ENCODE measurements around the gene GTF3C1.

Gene GTF3C1

GRCh38 chr16:27526180-27526579, 23.5 kb downstream of the GTF3C1 start:
- H3K27ac ChIP-seq (ENCODE audit: low read depth, low read length) = no peak overlapping the region
- H3K9ac ChIP-seq (ENCODE audit: low read length in 5 of 5) = no peak overlapping the region
- no peaks in the 10 kb centered on the region for H3K27me3 ChIP-seq (ENCODE audit: control insufficient read depth in 5 of 5, insufficient read depth in 4 of 5, low read length in 5 of 5)
- H3K9me3 ChIP-seq (ENCODE audit: control insufficient read depth in 5 of 5, low read length in 5 of 5) = peaks cover 0 to 7% (median 3%) of the 10 kb centered on the region in 5 donors
- no peak overlapping the region for H3K4me3 ChIP-seq (ENCODE audit: low read depth in 1 of 5, low read length in 5 of 5)
- peaks cover 22 to 85% (median 72%) of the 10 kb centered on the region in 5 donors for H3K36me3 ChIP-seq (ENCODE audit: control insufficient read depth in 5 of 5, insufficient read depth in 5 of 5, low read length in 5 of 5)
- peaks cover 0 to 3% (median 2%) of the 10 kb centered on the region in 5 donors for H3K4me1 ChIP-seq (ENCODE audit: control insufficient read depth in 5 of 5, insufficient read depth in 5 of 5, low read length in 5 of 5)

- H3K27ac ChIP-seq (ENCODE audit: low read depth, low read length) = no peak overlapping the region
- peaks cover 17 to 73% (median 59%) of the 10 kb centered on the region in 5 donors for H3K36me3 ChIP-seq (ENCODE audit: control insufficient read depth in 5 of 5, insufficient read depth in 5 of 5, low read length in 5 of 5)
- H3K27me3 ChIP-seq (ENCODE audit: control insufficient read depth in 5 of 5, insufficient read depth in 4 of 5, low read length in 5 of 5) = no peaks in the 10 kb centered on the region
- H3K9ac ChIP-seq (ENCODE audit: low read length in 5 of 5) = no peak overlapping the region
- peaks cover 0 to 12% (median 7%) of the 10 kb centered on the region in 5 donors for H3K4me1 ChIP-seq (ENCODE audit: control insufficient read depth in 5 of 5, insufficient read depth in 5 of 5, low read length in 5 of 5)
- H3K4me3 ChIP-seq (ENCODE audit: low read depth in 1 of 5, low read length in 5 of 5) = no peak overlapping the region
- peaks cover 0 to 7% (median 3%) of the 10 kb centered on the region in 5 donors for H3K9me3 ChIP-seq (ENCODE audit: control insufficient read depth in 5 of 5, low read length in 5 of 5)
Measured at GRCh38 chr16:27522173-27522707, 27.5 kb downstream of the GTF3C1 start.

GRCh38 chr16:27520982-27521673, 28.6 kb downstream of the GTF3C1 start:
- peak overlapping the region in 1 of 5 donors; percentile 51 for H3K9ac ChIP-seq (ENCODE audit: low read length in 5 of 5)
- no peak overlapping the region for H3K4me3 ChIP-seq (ENCODE audit: low read depth in 1 of 5, low read length in 5 of 5)
- H3K9me3 ChIP-seq (ENCODE audit: control insufficient read depth in 5 of 5, low read length in 5 of 5) = peaks cover 0 to 7% (median 3%) of the 10 kb centered on the region in 5 donors
- H3K36me3 ChIP-seq (ENCODE audit: control insufficient read depth in 5 of 5, insufficient read depth in 5 of 5, low read length in 5 of 5) = peaks cover 12 to 72% (median 54%) of the 10 kb centered on the region in 5 donors
- peak overlapping the region; percentile 3 for H3K27ac ChIP-seq (ENCODE audit: low read depth, low read length)
- peaks cover 0 to 12% (median 7%) of the 10 kb centered on the region in 5 donors for H3K4me1 ChIP-seq (ENCODE audit: control insufficient read depth in 5 of 5, insufficient read depth in 5 of 5, low read length in 5 of 5)
- no peaks in the 10 kb centered on the region for H3K27me3 ChIP-seq (ENCODE audit: control insufficient read depth in 5 of 5, insufficient read depth in 4 of 5, low read length in 5 of 5)

GRCh38 chr16:27518226-27518625, 31.5 kb downstream of the GTF3C1 start:
- Histone ChIP-seq H3K36me3 (ENCODE audit: control insufficient read depth in 5 of 5, insufficient read depth in 5 of 5, low read length in 5 of 5) (peaks cover 3 to 68% (median 42%) of the 10 kb centered on the region in 5 donors), H3K27me3 (ENCODE audit: control insufficient read depth in 5 of 5, insufficient read depth in 4 of 5, low read length in 5 of 5) (no peaks in the 10 kb centered on the region), H3K9ac (ENCODE audit: low read length in 5 of 5) (no peak overlapping the region), H3K9me3 (ENCODE audit: control insufficient read depth in 5 of 5, low read length in 5 of 5) (no peaks in the 10 kb centered on the region), H3K4me3 (ENCODE audit: low read depth in 1 of 5, low read length in 5 of 5) (no peak overlapping the region), H3K27ac (ENCODE audit: low read depth, low read length) (no peak overlapping the region), H3K4me1 (ENCODE audit: control insufficient read depth in 5 of 5, insufficient read depth in 5 of 5, low read length in 5 of 5) (peaks cover 0 to 12% (median 7%) of the 10 kb centered on the region in 5 donors)

- H3K27ac ChIP-seq (ENCODE audit: low read depth, low read length) = no peak overlapping the region
- no peak overlapping the region for H3K4me3 ChIP-seq (ENCODE audit: low read depth in 1 of 5, low read length in 5 of 5)
- H3K36me3 ChIP-seq (ENCODE audit: control insufficient read depth in 5 of 5, insufficient read depth in 5 of 5, low read length in 5 of 5) = peaks cover 3 to 71% (median 42%) of the 10 kb centered on the region in 5 donors
Measured at GRCh38 chr16:27517664-27518063, 32.0 kb downstream of the GTF3C1 start.

GRCh38 chr16:27516365-27516764, 33.3 kb downstream of the GTF3C1 start:
- Histone ChIP-seq H3K9me3 (ENCODE audit: control insufficient read depth in 5 of 5, low read length in 5 of 5) (no peaks in the 10 kb centered on the region), H3K4me1 (ENCODE audit: control insufficient read depth in 5 of 5, insufficient read depth in 5 of 5, low read length in 5 of 5) (peaks cover 0 to 10% (median 7%) of the 10 kb centered on the region in 5 donors), H3K36me3 (ENCODE audit: control insufficient read depth in 5 of 5, insufficient read depth in 5 of 5, low read length in 5 of 5) (peaks cover 6 to 81% (median 51%) of the 10 kb centered on the region in 5 donors), H3K9ac (ENCODE audit: low read length in 5 of 5) (no peak overlapping the region), H3K27ac (ENCODE audit: low read depth, low read length) (no peak overlapping the region), H3K4me3 (ENCODE audit: low read depth in 1 of 5, low read length in 5 of 5) (no peak overlapping the region), H3K27me3 (ENCODE audit: control insufficient read depth in 5 of 5, insufficient read depth in 4 of 5, low read length in 5 of 5) (no peaks in the 10 kb centered on the region)

More at GRCh38 chr16:27517664-27518063, 32.0 kb downstream of the GTF3C1 start:
- Histone ChIP-seq H3K9ac (ENCODE audit: low read length in 5 of 5) (no peak overlapping the region), H3K4me1 (ENCODE audit: control insufficient read depth in 5 of 5, insufficient read depth in 5 of 5, low read length in 5 of 5) (peaks cover 0 to 12% (median 7%) of the 10 kb centered on the region in 5 donors), H3K27me3 (ENCODE audit: control insufficient read depth in 5 of 5, insufficient read depth in 4 of 5, low read length in 5 of 5) (no peaks in the 10 kb centered on the region), H3K9me3 (ENCODE audit: control insufficient read depth in 5 of 5, low read length in 5 of 5) (no peaks in the 10 kb centered on the region)

- Histone ChIP-seq H3K4me3 (ENCODE audit: low read depth in 1 of 5, low read length in 5 of 5) (no peak overlapping the region), H3K27me3 (ENCODE audit: control insufficient read depth in 5 of 5, insufficient read depth in 4 of 5, low read length in 5 of 5) (no peaks in the 10 kb centered on the region), H3K9ac (ENCODE audit: low read length in 5 of 5) (no peak overlapping the region), H3K36me3 (ENCODE audit: control insufficient read depth in 5 of 5, insufficient read depth in 5 of 5, low read length in 5 of 5) (peaks cover 7 to 85% (median 53%) of the 10 kb centered on the region in 5 donors), H3K4me1 (ENCODE audit: control insufficient read depth in 5 of 5, insufficient read depth in 5 of 5, low read length in 5 of 5) (peaks cover 0 to 6% (median 2%) of the 10 kb centered on the region in 5 donors), H3K27ac (ENCODE audit: low read depth, low read length) (no peak overlapping the region), H3K9me3 (ENCODE audit: control insufficient read depth in 5 of 5, low read length in 5 of 5) (no peaks in the 10 kb centered on the region)
Measured at GRCh38 chr16:27515874-27516353, 33.8 kb downstream of the GTF3C1 start.

- H3K9ac ChIP-seq (ENCODE audit: low read length in 5 of 5) = no peak overlapping the region
- H3K27me3 ChIP-seq (ENCODE audit: control insufficient read depth in 5 of 5, insufficient read depth in 4 of 5, low read length in 5 of 5) = no peaks in the 10 kb centered on the region
- peaks cover 7 to 93% (median 60%) of the 10 kb centered on the region in 5 donors for H3K36me3 ChIP-seq (ENCODE audit: control insufficient read depth in 5 of 5, insufficient read depth in 5 of 5, low read length in 5 of 5)
- no peak overlapping the region for H3K4me3 ChIP-seq (ENCODE audit: low read depth in 1 of 5, low read length in 5 of 5)
- H3K4me1 ChIP-seq (ENCODE audit: control insufficient read depth in 5 of 5, insufficient read depth in 5 of 5, low read length in 5 of 5) = no peaks in the 10 kb centered on the region
- no peaks in the 10 kb centered on the region for H3K9me3 ChIP-seq (ENCODE audit: control insufficient read depth in 5 of 5, low read length in 5 of 5)
- no peak overlapping the region for H3K27ac ChIP-seq (ENCODE audit: low read depth, low read length)
Measured at GRCh38 chr16:27514806-27515205, 34.9 kb downstream of the GTF3C1 start.

GRCh38 chr16:27511657-27512448, 37.9 kb downstream of the GTF3C1 start:
- H3K27me3 ChIP-seq (ENCODE audit: control insufficient read depth in 5 of 5, insufficient read depth in 4 of 5, low read length in 5 of 5) = no peaks in the 10 kb centered on the region
- no peak overlapping the region for H3K4me3 ChIP-seq (ENCODE audit: low read depth in 1 of 5, low read length in 5 of 5)
- H3K9ac ChIP-seq (ENCODE audit: low read length in 5 of 5) = no peak overlapping the region
- H3K36me3 ChIP-seq (ENCODE audit: control insufficient read depth in 5 of 5, insufficient read depth in 5 of 5, low read length in 5 of 5) = peaks cover 12 to 92% (median 60%) of the 10 kb centered on the region in 5 donors
- H3K9me3 ChIP-seq (ENCODE audit: control insufficient read depth in 5 of 5, low read length in 5 of 5) = no peaks in the 10 kb centered on the region
- H3K4me1 ChIP-seq (ENCODE audit: control insufficient read depth in 5 of 5, insufficient read depth in 5 of 5, low read length in 5 of 5) = no peaks in the 10 kb centered on the region
- no peak overlapping the region for H3K27ac ChIP-seq (ENCODE audit: low read depth, low read length)

Measured in subcutaneous abdominal adipose tissue (tissue), 5 donors.